ENCODE data around the gene QKI. TPM values are rescaled to one million over a fixed set of nuclear protein-coding genes. Genes with fewer than 3 reads are reported as not detected.
"Not testable (repeated sequence)": the region's sequence is repeated elsewhere in the genome, so short reads cannot be mapped to it uniquely, and the experiment has no call there.

The QKI gene
- total RNA-seq, 1 donor from 2014 or later, result 79.7 TPM

DNA sequence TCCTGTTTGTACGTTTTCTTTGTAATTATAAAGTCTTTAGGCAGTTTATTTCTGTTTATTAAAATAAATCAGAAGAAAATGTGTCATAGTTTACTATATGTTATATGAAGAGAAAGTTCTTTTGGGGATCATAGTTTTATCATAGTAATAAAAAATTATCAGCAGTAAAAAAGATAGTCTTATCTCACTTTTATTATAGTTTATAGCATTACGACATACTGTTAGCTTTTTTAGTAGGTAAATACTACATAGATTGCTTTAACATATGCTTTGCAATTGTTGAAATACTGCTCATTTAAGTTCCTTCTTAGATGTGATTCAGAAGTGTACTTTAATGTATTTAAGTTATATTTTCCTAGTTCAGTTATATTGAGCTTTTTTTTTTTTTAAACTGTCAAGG, 13.9 kb downstream of the QKI start:
- Mint-ChIP-seq H3K36me3 (ENCODE audit: low read depth) (no peaks in the 10 kb centered on the region), H3K27ac (no peak overlapping the region), H3K9me3 (no peaks in the 10 kb centered on the region), H3K4me1 (peaks cover 24% of the 10 kb centered on the region), H3K4me3 (no peak overlapping the region), H3K27me3 (no peaks in the 10 kb centered on the region)
- intact Hi-C loops (cut with micrococcal nuclease), result no loop called here
- no peak for DNase-seq

DNA sequence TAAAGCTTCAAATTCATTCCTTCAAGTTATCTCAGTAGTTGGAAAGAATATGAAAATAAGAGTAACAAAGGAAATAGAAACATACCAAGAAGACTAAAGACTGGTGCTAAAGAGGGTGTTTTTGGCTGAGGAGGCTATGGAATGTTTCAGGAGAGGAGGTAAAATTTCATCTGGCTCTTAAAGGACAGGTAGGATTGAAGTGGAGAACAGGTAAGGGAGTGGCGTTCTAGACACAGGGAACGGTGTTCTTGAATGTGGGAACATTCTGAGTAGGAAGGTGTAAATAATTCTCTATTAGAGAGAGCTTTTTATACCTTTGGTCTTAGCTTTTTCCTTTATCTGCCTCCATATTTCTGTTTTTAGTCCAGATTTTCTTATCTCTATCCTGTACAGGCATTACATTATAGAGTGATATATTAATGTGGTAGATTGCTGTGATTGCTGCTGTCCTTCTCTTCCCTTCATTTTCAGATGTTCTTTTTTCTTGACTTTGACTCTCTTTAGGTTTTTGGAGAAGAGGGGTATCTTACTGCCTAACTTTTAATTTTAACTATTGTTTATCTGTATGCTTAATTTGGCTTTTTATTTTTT, 15.4 kb downstream of the QKI start:
- Mint-ChIP-seq H3K9me3 (no peaks in the 10 kb centered on the region), H3K27ac (no peak overlapping the region), H3K4me3 (no peak overlapping the region), H3K36me3 (ENCODE audit: low read depth) (no peaks in the 10 kb centered on the region), H3K27me3 (no peaks in the 10 kb centered on the region), H3K4me1 (peaks cover 23% of the 10 kb centered on the region)
- intact Hi-C loops (cut with micrococcal nuclease), result no loop called here
- DNase-seq, result no peak

DNA sequence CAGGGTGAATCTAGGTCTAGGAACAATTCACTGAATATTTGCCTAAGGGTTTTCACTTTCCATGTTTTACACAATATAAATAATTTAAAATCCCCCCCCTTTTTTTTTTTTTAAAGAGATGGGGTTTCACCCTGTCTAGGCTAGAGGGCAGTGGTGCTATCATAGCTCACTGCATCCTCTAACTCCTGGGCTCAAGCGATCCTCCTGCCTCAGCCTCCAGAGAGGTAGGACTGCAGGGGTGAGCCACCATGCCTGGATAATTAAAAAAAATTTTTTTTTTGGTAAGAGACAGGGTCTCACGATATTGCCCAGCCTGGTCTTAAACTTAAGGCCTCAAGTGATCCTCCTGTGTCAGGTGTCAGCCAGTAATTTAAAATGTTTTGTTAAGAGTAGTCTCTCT, 17.8 kb downstream of the QKI start:
- no peak overlapping the region for H3K27ac Mint-ChIP-seq
- H3K27me3 Mint-ChIP-seq, result no peaks in the 10 kb centered on the region
- intact Hi-C loops (cut with micrococcal nuclease), result no loop called here
- no peak overlapping the region for H3K4me3 Mint-ChIP-seq
- peaks cover 20% of the 10 kb centered on the region for H3K4me1 Mint-ChIP-seq
- H3K9me3 Mint-ChIP-seq, result no peaks in the 10 kb centered on the region
- no peaks in the 10 kb centered on the region for H3K36me3 Mint-ChIP-seq (ENCODE audit: low read depth)
- DNase-seq, result no peak

DNA sequence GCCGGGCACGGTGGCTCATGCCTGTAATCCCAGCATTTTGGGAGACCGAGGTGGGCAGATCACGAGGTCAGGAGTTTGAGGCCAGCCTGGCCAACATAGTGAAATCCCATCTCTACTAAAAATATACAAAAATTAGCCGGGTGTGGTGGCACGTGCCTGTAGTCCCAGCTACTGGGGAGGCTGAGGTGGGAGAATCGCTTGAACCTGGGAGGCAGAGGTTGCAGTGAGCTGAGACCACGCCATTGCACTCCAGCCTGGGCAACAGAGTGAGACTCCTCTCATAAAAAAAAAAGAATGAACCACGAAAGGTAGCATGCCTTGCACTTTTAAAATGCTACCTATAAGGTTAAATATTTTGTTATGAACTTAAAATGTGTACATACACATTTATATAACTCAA, 19.0 kb downstream of the QKI start:
- H3K4me3 Mint-ChIP-seq; H3K36me3 Mint-ChIP-seq (ENCODE audit: low read depth); H3K9me3 Mint-ChIP-seq; intact Hi-C loops (cut with micrococcal nuclease); DNase-seq; H3K27me3 Mint-ChIP-seq; H3K27ac Mint-ChIP-seq: not testable (repeated sequence)
- H3K4me1 Mint-ChIP-seq, result peaks cover 25% of the 10 kb centered on the region

GRCh38 chr6:163435023-163435422, 20.5 kb downstream of the QKI start:
- no peaks in the 10 kb centered on the region for H3K9me3 Mint-ChIP-seq
- no peaks in the 10 kb centered on the region for H3K27me3 Mint-ChIP-seq
- H3K4me3 Mint-ChIP-seq, result no peak overlapping the region
- no peak overlapping the region for H3K27ac Mint-ChIP-seq
- peaks cover 25% of the 10 kb centered on the region for H3K4me1 Mint-ChIP-seq
- intact Hi-C loops (cut with micrococcal nuclease), result no loop called here
- H3K36me3 Mint-ChIP-seq (ENCODE audit: low read depth), result no peaks in the 10 kb centered on the region
- DNase-seq, result no peak

GRCh38 chr6:163436843-163437242, 22.3 kb downstream of the QKI start:
- Mint-ChIP-seq H3K27me3 (no peaks in the 10 kb centered on the region), H3K4me1 (peaks cover 24% of the 10 kb centered on the region), H3K9me3 (no peaks in the 10 kb centered on the region), H3K36me3 (ENCODE audit: low read depth) (no peaks in the 10 kb centered on the region), H3K27ac (no peak overlapping the region), H3K4me3 (no peak overlapping the region)
- intact Hi-C loops (cut with micrococcal nuclease), result no loop called here
- no peak for DNase-seq

- DNase-seq, result no peak
- no peaks in the 10 kb centered on the region for H3K27me3 Mint-ChIP-seq
- H3K36me3 Mint-ChIP-seq (ENCODE audit: low read depth), result no peaks in the 10 kb centered on the region
- H3K4me3 Mint-ChIP-seq, result no peak overlapping the region
- H3K27ac Mint-ChIP-seq, result no peak overlapping the region
- intact Hi-C loops (cut with micrococcal nuclease), result no loop called here
- H3K9me3 Mint-ChIP-seq, result no peaks in the 10 kb centered on the region
- peaks cover 26% of the 10 kb centered on the region for H3K4me1 Mint-ChIP-seq
These were observed 22.9 kb downstream of the QKI start for GRCh38 chr6:163437466-163437865.

DNA sequence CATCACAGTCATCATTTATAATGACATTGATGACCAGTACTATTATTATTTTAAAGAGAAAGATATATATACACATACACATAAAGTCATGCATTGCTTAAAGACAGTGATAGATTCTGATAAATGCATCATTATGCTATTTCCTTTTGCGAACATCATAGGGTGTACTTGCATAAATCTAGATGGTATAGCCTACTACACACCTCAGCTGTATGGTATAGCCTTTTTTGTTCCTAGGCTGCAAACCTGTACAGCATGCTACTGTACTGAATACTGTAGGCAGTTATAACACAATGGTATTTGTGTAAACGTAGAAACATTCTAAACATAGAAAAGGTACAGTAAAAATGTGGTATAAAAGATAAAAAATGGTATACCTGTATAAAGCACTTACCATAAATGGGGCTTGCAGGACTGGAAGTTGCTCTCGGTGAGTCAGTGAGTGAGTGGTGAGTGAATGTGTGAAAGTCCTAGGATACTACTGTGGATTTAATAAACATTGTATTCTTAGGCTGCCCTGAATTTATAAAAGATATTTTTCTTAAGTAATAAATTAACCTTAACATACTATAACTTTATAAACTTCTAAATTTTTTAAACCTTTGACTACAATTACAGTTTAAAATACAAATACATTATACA, 23.9 kb downstream of the QKI start:
- H3K9me3 Mint-ChIP-seq, result no peaks in the 10 kb centered on the region
- intact Hi-C loops (cut with micrococcal nuclease), result no loop called here
- DNase-seq, result no peak
- H3K27me3 Mint-ChIP-seq, result no peaks in the 10 kb centered on the region
- H3K27ac Mint-ChIP-seq, result no peak overlapping the region
- no peak overlapping the region for H3K4me3 Mint-ChIP-seq
- H3K36me3 Mint-ChIP-seq (ENCODE audit: low read depth), result no peaks in the 10 kb centered on the region
- peaks cover 22% of the 10 kb centered on the region for H3K4me1 Mint-ChIP-seq

- H3K27ac Mint-ChIP-seq, result no peak overlapping the region
- H3K9me3 Mint-ChIP-seq, result no peaks in the 10 kb centered on the region
- H3K27me3 Mint-ChIP-seq, result no peaks in the 10 kb centered on the region
- no peaks in the 10 kb centered on the region for H3K36me3 Mint-ChIP-seq (ENCODE audit: low read depth)
- peaks cover 20% of the 10 kb centered on the region for H3K4me1 Mint-ChIP-seq
- DNase-seq, result no peak
- intact Hi-C loops (cut with micrococcal nuclease), result no loop called here
- no peak overlapping the region for H3K4me3 Mint-ChIP-seq
These were observed 24.4 kb downstream of the QKI start for GRCh38 chr6:163438940-163439335.

DNA sequence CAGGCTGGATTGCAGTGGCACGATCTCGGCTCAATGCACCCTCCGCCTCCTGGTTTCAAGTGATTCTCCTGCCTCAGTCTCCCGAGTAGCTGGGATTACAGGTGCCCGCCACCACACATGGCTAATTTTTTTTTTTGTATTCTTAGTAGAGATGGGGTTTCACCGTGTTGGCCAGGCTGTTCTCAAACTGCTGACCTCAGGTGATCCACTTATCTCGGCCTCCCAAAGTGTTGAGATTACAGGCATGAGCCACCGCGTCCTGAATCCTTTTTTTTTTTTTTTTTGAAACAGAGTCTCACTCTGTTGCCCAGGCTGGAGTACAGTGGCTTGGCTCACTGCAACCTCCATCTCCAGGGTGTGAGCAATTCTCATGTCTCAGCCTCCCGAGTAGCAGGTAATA, 24.9 kb downstream of the QKI start:
- H3K27me3 Mint-ChIP-seq; H3K27ac Mint-ChIP-seq; intact Hi-C loops (cut with micrococcal nuclease); H3K36me3 Mint-ChIP-seq (ENCODE audit: low read depth); DNase-seq; H3K4me3 Mint-ChIP-seq; H3K9me3 Mint-ChIP-seq: not testable (repeated sequence)
- H3K4me1 Mint-ChIP-seq, result peaks cover 19% of the 10 kb centered on the region

DNA sequence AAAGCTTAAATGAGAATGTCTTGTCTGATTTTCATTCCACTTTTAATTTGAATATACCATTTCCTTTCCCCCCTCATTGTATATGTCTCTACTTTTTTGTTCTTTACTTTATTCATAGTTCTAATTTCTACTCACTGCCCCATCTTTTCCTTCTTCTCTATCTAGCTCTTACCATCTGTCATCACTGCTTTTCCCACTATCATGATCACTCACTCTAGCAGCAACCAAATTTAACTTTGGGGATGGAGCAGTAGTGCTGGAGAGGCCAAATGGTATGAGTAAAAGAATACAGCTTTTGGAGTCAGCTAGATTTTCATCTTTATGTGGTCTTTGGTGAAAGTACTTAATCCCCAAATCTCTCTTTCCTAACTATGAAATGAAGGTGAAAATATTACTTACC, 25.5 kb downstream of the QKI start:
- no peaks in the 10 kb centered on the region for H3K27me3 Mint-ChIP-seq
- no peak for DNase-seq
- H3K4me3 Mint-ChIP-seq, result no peak overlapping the region
- H3K4me1 Mint-ChIP-seq, result peaks cover 19% of the 10 kb centered on the region
- intact Hi-C loops (cut with micrococcal nuclease), result no loop called here
- H3K36me3 Mint-ChIP-seq (ENCODE audit: low read depth), result no peaks in the 10 kb centered on the region
- no peak overlapping the region for H3K27ac Mint-ChIP-seq
- H3K9me3 Mint-ChIP-seq, result no peaks in the 10 kb centered on the region

- Mint-ChIP-seq H3K9me3 (no peaks in the 10 kb centered on the region), H3K4me3 (no peak overlapping the region), H3K27ac (no peak overlapping the region), H3K36me3 (ENCODE audit: low read depth) (no peaks in the 10 kb centered on the region), H3K4me1 (peaks cover 20% of the 10 kb centered on the region), H3K27me3 (no peaks in the 10 kb centered on the region)
- no peak for DNase-seq
- intact Hi-C loops (cut with micrococcal nuclease), result no loop called here
These were observed 27.8 kb downstream of the QKI start for GRCh38 chr6:163442336-163442735.

GRCh38 chr6:163444077-163444476, 29.6 kb downstream of the QKI start:
- Mint-ChIP-seq H3K9me3 (no peaks in the 10 kb centered on the region), H3K27ac (no peak overlapping the region), H3K4me1 (peaks cover 11% of the 10 kb centered on the region), H3K36me3 (ENCODE audit: low read depth) (no peaks in the 10 kb centered on the region), H3K27me3 (no peaks in the 10 kb centered on the region), H3K4me3 (no peak overlapping the region)
- intact Hi-C loops (cut with micrococcal nuclease), result no loop called here
- DNase-seq, result no peak

- Mint-ChIP-seq H3K4me1 (peaks cover 16% of the 10 kb centered on the region), H3K4me3 (no peak overlapping the region), H3K36me3 (ENCODE audit: low read depth) (no peaks in the 10 kb centered on the region), H3K9me3 (peaks cover 3% of the 10 kb centered on the region), H3K27ac (no peak overlapping the region), H3K27me3 (no peaks in the 10 kb centered on the region)
- DNase-seq, result no peak
- intact Hi-C loops (cut with micrococcal nuclease), result no loop called here
These were observed 32.0 kb downstream of the QKI start for GRCh38 chr6:163446549-163446948.

DNA sequence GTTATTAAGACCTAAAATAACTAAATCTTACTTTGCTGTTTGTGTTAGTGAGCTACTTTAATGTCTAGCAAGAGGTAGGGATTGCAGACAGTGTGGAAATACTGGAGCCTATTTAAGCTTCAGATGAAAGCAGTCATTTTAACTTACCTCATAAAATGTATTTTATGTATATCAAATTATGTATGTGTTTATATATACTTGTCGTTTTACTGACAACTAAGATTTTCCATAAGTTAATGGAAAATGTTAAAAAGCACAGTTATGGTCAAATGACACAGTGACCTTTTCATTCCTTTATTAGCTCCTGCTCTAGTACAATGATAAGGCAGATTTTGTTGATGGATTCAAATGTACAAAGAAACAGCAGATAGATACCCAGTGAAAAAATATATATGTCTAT, 34.6 kb downstream of the QKI start:
- Mint-ChIP-seq H3K36me3 (ENCODE audit: low read depth) (no peaks in the 10 kb centered on the region), H3K27me3 (no peaks in the 10 kb centered on the region), H3K4me3 (no peak overlapping the region)

More for the DNA sequence above, 34.6 kb downstream of the QKI start:
- H3K9me3 Mint-ChIP-seq, result peaks cover 3% of the 10 kb centered on the region
- H3K27ac Mint-ChIP-seq, result no peak overlapping the region
- intact Hi-C loops (cut with micrococcal nuclease), result no loop called here
- DNase-seq, result no peak
- peaks cover 13% of the 10 kb centered on the region for H3K4me1 Mint-ChIP-seq
